ENCODE measurements around the gene DCT. TPM values are rescaled to one million over a fixed set of nuclear protein-coding genes. Genes with fewer than 3 reads are reported as not detected.

The DCT gene
- total and polyA plus RNA-seq, 2 of the 8 experiments (the other 6 are each of a cell fraction or from before 2014, with no cell fraction given), result 0.02 TPM; not detected in 1

DNA sequence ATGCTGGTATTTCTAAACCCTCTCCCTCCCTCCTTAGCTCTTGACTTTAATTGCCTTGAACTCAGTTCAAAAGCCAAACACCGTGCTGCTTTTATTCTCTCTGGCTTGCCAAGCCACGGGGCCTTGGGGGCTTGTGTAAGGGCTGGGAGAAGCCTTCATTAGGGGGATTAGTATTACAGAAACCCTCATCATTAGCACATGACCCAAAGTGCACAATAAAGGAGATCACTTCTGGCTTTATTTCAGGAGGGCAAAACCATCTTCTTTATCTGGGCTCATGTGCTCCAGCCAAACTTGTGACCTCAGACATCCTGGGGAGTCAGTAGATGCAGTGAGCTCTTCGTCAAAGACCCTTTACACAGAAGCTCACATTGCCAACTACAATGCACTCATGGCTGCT is at the start of gene DCT (continued):
- TF ChIP-seq CREB1 (IDR thresholded peaks at IDR 0.05) (no peak), KDM1A (IDR thresholded peaks at IDR 0.05; ENCODE audit: borderline replicate concordance, low read length) (no peak), RXRA (IDR thresholded peaks at IDR 0.05; ENCODE audit: insufficient read depth, low read depth, low read length) (no peak), TAF7 (optimal IDR thresholded peaks at IDR 0.05; ENCODE audit: borderline replicate concordance, low read depth, low read length) (no peak), CBX5 (IDR thresholded peaks at IDR 0.05; ENCODE audit: low read depth, low read length) (no peak), SAP30 (IDR thresholded peaks at IDR 0.05; ENCODE audit: insufficient read depth, insufficient replicate concordance, low read length) (no peak), SIN3A (conservative IDR thresholded peaks at IDR 0.05 in 1 of 2, IDR thresholded peaks at IDR 0.05 in 1 of 2; ENCODE audit: low read depth in 1 of 2, low read length in 2 of 2) (no peak)
- TF ChIP-seq, protein P1, sequence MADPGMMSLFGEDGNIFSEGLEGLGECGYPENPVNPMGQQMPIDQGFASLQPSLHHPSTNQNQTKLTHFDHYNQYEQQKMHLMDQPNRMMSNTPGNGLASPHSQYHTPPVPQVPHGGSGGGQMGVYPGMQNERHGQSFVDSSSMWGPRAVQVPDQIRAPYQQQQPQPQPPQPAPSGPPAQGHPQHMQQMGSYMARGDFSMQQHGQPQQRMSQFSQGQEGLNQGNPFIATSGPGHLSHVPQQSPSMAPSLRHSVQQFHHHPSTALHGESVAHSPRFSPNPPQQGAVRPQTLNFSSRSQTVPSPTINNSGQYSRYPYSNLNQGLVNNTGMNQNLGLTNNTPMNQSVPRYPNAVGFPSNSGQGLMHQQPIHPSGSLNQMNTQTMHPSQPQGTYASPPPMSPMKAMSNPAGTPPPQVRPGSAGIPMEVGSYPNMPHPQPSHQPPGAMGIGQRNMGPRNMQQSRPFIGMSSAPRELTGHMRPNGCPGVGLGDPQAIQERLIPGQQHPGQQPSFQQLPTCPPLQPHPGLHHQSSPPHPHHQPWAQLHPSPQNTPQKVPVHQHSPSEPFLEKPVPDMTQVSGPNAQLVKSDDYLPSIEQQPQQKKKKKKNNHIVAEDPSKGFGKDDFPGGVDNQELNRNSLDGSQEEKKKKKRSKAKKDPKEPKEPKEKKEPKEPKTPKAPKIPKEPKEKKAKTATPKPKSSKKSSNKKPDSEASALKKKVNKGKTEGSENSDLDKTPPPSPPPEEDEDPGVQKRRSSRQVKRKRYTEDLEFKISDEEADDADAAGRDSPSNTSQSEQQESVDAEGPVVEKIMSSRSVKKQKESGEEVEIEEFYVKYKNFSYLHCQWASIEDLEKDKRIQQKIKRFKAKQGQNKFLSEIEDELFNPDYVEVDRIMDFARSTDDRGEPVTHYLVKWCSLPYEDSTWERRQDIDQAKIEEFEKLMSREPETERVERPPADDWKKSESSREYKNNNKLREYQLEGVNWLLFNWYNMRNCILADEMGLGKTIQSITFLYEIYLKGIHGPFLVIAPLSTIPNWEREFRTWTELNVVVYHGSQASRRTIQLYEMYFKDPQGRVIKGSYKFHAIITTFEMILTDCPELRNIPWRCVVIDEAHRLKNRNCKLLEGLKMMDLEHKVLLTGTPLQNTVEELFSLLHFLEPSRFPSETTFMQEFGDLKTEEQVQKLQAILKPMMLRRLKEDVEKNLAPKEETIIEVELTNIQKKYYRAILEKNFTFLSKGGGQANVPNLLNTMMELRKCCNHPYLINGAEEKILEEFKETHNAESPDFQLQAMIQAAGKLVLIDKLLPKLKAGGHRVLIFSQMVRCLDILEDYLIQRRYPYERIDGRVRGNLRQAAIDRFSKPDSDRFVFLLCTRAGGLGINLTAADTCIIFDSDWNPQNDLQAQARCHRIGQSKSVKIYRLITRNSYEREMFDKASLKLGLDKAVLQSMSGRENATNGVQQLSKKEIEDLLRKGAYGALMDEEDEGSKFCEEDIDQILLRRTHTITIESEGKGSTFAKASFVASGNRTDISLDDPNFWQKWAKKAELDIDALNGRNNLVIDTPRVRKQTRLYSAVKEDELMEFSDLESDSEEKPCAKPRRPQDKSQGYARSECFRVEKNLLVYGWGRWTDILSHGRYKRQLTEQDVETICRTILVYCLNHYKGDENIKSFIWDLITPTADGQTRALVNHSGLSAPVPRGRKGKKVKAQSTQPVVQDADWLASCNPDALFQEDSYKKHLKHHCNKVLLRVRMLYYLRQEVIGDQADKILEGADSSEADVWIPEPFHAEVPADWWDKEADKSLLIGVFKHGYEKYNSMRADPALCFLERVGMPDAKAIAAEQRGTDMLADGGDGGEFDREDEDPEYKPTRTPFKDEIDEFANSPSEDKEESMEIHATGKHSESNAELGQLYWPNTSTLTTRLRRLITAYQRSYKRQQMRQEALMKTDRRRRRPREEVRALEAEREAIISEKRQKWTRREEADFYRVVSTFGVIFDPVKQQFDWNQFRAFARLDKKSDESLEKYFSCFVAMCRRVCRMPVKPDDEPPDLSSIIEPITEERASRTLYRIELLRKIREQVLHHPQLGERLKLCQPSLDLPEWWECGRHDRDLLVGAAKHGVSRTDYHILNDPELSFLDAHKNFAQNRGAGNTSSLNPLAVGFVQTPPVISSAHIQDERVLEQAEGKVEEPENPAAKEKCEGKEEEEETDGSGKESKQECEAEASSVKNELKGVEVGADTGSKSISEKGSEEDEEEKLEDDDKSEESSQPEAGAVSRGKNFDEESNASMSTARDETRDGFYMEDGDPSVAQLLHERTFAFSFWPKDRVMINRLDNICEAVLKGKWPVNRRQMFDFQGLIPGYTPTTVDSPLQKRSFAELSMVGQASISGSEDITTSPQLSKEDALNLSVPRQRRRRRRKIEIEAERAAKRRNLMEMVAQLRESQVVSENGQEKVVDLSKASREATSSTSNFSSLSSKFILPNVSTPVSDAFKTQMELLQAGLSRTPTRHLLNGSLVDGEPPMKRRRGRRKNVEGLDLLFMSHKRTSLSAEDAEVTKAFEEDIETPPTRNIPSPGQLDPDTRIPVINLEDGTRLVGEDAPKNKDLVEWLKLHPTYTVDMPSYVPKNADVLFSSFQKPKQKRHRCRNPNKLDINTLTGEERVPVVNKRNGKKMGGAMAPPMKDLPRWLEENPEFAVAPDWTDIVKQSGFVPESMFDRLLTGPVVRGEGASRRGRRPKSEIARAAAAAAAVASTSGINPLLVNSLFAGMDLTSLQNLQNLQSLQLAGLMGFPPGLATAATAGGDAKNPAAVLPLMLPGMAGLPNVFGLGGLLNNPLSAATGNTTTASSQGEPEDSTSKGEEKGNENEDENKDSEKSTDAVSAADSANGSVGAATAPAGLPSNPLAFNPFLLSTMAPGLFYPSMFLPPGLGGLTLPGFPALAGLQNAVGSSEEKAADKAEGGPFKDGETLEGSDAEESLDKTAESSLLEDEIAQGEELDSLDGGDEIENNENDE (IDR thresholded peaks at IDR 0.05; ENCODE audit: insufficient replicate concordance, low read length), result no peak

Data from H1 (cell line).